SJCRH30 (cell line): ENCODE measurements around the gene ATP11A. TPM values are rescaled to one million over a fixed set of nuclear protein-coding genes. Genes with fewer than 3 reads are reported as not detected.

ENCODE experiments used
- DNase-seq, 2 experiments: peaks; one replicate each; pipeline ENCODE4 v3.0.0-alpha.2; 2015 to 2020
- H3K27ac ChIP-seq: fragments of 250-450 bp; sonication (Bioruptor Pico); 2 replicates; pipeline ENCODE4 v1.5.1; 2020; ENCODE audit warnings: mild to moderate bottlenecking, moderate library complexity
- H3K27me3 ChIP-seq: fragments of 250-450 bp; sonication (Bioruptor Pico); 2 replicates; pipeline ENCODE4 v1.5.1; 2020; ENCODE audit warnings: mild to moderate bottlenecking, moderate library complexity
- H3K36me3 ChIP-seq: fragments of 250-450 bp; sonication (Bioruptor Pico); 2 replicates; pipeline ENCODE4 v1.5.1; 2020; ENCODE audit warnings: mild to moderate bottlenecking, moderate library complexity
- H3K4me1 ChIP-seq: fragments of 250-450 bp; sonication (Bioruptor Pico); 2 replicates; pipeline ENCODE4 v1.5.1; 2020; ENCODE audit warnings: mild to moderate bottlenecking, moderate library complexity
- H3K4me3 ChIP-seq: fragments of 250-450 bp; sonication (Bioruptor Pico); 2 replicates; pipeline ENCODE4 v1.5.1; 2020; ENCODE audit warnings: mild to moderate bottlenecking, moderate library complexity
- H3K9me3 ChIP-seq: fragments of 250-450 bp; sonication (Bioruptor Pico); replicated peaks from 2 replicates; pipeline ENCODE4 v1.5.1; 2020; ENCODE audit warnings: mild to moderate bottlenecking, moderate library complexity
- total RNA-seq: library from RNA; depleted of rRNA; stranded (reverse); fragments of >200 nt; shearing (Covaris generic); gene quantifications from 2 replicates; pipeline ENCODE4 v1.2.3, GENCODE V29; 2014

The ATP11A gene
- total RNA-seq, 1 experiment from 2014 or later = 14.2 TPM

DNA sequence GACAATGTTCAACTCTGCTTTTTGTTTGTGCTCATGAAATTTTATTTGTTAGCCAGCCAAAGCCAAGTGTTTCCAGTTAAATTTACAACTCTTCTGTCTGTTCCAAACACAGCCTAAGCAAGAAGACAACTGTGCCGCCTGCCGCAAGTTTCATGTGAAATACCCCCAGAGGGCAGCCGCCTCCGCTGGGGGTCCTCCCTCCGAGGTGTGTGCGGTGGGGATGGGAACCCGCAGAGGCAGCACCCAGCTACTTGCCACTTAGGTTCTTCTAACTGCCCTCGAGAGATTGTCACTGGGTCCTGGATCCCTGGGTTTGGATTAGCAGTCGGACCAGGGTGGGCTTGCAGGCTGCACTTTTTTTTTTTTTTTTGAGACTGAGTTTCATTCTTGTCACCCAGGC lies 28.5 kb downstream of the ATP11A start:
- no peaks in the 10 kb centered on the region for H3K9me3 ChIP-seq
- no peaks in the 10 kb centered on the region for H3K27me3 ChIP-seq
- peaks cover 7% of the 10 kb centered on the region for H3K4me1 ChIP-seq
- no peak for DNase-seq
- no peaks in the 10 kb centered on the region for H3K36me3 ChIP-seq
- no peak overlapping the region for H3K27ac ChIP-seq
- no peak overlapping the region for H3K4me3 ChIP-seq

DNA sequence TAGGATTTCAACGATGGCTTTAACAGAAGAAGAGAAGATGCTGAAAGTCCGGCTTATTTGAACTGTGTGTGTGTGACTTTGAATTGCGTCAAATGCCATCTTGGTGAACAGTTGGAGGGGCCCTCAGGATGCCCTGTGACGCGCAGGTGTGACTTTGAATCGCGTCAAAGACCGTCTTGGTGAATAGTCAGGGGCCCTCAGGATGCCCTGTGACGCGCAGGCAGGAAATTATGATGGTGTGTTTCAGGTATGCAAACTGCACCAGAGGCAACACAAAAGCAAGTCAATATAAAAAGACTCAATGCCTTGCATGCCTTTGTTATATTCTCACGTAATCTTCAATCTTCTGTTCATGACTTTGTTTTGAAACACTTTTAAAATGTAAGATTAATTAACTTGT lies 29.2 kb downstream of the ATP11A start:
- H3K36me3 ChIP-seq = no peaks in the 10 kb centered on the region
- no peak for DNase-seq
- peaks cover 7% of the 10 kb centered on the region for H3K4me1 ChIP-seq
- H3K27ac ChIP-seq = no peak overlapping the region
- H3K9me3 ChIP-seq = no peaks in the 10 kb centered on the region
- no peak overlapping the region for H3K4me3 ChIP-seq
- H3K27me3 ChIP-seq = no peaks in the 10 kb centered on the region

DNA sequence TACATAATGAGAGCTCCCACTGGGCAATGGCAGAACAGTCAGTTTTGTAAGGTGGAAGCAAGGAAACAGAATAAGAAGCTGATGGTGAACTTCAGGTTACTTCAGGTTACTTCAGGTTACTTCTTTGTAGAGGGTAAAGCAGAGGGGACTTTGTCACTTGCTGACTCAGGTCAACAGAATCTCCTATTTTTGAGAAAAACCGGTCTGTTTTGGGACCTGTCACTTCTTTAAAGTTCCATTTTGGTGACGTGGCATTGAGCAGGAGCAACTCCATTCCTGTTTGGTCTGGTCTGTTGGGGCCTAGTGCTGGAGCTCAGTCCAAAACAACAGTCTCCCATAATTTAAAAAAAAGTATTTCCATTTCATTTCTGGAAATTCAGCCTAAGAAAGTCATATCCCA lies 29.7 kb downstream of the ATP11A start:
- H3K4me3 ChIP-seq = no peak overlapping the region
- no peaks in the 10 kb centered on the region for H3K36me3 ChIP-seq
- DNase-seq = no peak
- peaks cover 7% of the 10 kb centered on the region for H3K4me1 ChIP-seq
- no peaks in the 10 kb centered on the region for H3K9me3 ChIP-seq
- no peaks in the 10 kb centered on the region for H3K27me3 ChIP-seq
- H3K27ac ChIP-seq = no peak overlapping the region

DNA sequence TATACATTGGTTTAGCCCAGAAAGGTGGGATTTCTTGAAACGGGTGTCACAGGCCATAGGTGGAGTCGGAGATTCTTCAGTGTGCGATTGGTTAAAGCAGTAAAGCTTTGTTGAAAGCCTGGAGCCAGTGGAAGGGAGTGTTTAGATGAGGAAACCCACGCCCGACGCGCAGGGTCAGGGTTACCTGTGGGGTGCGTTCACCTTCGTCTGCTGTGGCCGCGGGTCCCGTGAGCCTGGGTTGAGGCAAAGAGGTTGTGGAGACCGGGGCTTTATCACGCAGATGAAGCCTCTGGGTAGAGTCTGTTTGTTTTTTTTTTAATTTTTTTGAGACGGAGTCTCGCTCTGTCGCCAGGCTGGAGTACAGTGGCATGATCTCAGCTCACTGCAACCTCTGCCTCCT lies 30.4 kb downstream of the ATP11A start:
- H3K36me3 ChIP-seq = no peaks in the 10 kb centered on the region
- H3K4me3 ChIP-seq = no peak overlapping the region
- no peaks in the 10 kb centered on the region for H3K27me3 ChIP-seq
- no peak overlapping the region for H3K27ac ChIP-seq
- no peak for DNase-seq
- H3K4me1 ChIP-seq = peaks cover 13% of the 10 kb centered on the region
- no peaks in the 10 kb centered on the region for H3K9me3 ChIP-seq

DNA sequence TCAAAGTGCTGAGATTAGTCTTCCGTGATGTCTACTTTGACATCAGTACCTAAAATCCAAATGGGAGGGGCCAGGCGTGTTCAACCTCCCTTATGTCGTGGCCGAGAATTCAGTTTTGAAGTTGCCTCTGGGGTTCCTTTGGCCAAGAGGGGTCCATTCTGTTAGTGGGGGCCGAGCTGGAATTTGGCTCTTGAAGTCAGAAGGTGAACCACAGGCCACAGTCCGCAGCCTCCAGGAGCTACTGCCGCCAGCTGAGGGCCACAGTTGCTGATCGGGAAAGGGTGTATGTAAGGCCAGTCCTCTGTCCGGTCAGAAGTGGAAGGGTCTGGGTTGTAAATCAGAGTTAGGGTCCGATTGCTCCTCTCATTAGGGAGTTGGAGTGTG lies 31.0 kb downstream of the ATP11A start:
- no peak for DNase-seq
- no peak overlapping the region for H3K4me3 ChIP-seq
- H3K27me3 ChIP-seq = no peaks in the 10 kb centered on the region
- no peaks in the 10 kb centered on the region for H3K9me3 ChIP-seq
- no peak overlapping the region for H3K27ac ChIP-seq
- H3K36me3 ChIP-seq = no peaks in the 10 kb centered on the region
- H3K4me1 ChIP-seq = peaks cover 19% of the 10 kb centered on the region

DNA sequence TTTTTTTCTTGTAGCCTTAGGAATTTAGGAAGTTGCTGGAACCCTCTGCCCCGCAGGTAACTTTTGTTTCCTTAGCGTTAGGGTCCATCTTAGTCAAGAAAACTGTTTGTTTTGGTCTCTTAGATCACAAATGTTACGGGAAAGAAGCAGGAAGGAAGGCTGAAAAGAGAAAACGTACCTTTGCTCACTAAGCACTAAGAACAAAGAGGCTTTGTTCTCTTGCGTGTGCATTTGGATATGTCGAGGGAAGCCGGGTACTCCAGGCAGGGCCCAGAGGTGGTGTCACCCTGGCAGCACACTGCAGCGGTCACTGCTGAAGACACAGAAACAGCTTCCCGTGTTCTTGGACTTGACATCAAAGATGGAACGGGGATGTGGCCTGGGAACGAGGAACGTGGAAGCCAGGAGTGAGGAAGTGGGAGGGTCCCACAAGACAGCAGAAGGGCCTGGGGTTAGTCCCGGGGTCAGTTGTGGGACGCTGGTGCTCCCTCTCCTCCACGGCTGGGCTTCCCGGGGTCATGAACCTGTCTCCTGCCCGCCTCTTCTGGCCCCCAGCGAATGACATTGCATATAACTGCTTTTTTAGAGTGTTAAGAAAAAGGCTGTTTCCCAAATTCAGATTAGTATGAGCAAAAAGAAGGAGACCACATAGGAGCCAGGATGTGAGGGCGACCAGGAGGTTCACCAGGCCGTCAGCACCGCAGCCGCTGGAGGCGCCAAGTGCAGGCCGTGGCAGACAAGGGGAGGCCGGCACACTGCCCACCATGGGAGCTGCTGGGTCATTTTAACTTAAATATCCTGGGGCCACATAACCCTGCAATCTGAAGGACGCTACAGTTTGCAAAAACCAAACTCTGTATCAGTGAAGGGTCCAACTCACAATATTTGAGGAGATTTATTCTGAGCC lies 31.6 kb downstream of the ATP11A start:
- DNase-seq = no peak
- Histone ChIP-seq H3K27ac (no peak overlapping the region), H3K36me3 (no peaks in the 10 kb centered on the region), H3K4me3 (no peak overlapping the region), H3K27me3 (no peaks in the 10 kb centered on the region), H3K4me1 (peaks cover 19% of the 10 kb centered on the region), H3K9me3 (no peaks in the 10 kb centered on the region)

DNA sequence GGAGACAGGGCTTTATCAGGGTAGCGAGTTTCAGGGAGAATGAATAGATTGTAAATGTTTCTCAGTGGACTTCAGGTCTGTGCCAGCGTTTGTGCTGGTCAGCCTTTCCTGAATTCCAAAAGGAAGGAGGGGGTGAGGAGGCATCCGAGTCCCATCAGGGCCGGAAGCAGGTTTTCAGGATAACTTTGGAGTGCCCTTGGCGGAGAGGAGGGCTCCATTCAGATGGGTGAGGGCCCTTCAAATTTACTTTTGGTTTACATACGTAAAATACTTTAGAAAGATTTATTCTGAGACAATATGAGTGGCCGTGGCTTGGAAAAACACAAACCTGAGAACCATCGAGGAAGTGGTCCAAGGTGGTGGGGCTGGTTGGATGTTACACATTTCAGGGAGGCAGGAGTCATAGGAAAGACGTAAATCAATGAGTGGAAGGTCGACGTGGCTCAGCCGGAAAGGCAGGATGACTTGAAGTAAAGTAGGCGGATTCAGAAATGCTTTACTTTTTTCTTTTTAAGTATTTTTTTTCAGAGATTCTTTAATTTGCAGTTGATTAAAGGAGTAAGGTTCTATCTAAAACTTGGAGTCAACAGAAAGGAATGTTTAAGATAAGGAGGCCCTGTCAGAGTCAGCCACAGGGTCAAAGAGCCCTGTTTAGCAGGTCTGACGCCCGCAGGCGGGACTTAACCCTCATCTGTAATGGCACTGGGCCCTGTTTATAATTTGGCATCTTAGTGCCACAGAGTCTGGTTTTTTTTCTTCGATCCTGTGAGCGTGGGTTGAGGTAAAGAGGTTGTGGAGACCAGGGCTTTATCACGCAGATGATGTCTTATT lies 32.8 kb downstream of the ATP11A start:
- peaks cover 19% of the 10 kb centered on the region for H3K4me1 ChIP-seq
- no peaks in the 10 kb centered on the region for H3K36me3 ChIP-seq
- H3K27me3 ChIP-seq = no peaks in the 10 kb centered on the region
- no peak overlapping the region for H3K4me3 ChIP-seq
- no peak for DNase-seq
- H3K9me3 ChIP-seq = no peaks in the 10 kb centered on the region
- H3K27ac ChIP-seq = no peak overlapping the region

DNA sequence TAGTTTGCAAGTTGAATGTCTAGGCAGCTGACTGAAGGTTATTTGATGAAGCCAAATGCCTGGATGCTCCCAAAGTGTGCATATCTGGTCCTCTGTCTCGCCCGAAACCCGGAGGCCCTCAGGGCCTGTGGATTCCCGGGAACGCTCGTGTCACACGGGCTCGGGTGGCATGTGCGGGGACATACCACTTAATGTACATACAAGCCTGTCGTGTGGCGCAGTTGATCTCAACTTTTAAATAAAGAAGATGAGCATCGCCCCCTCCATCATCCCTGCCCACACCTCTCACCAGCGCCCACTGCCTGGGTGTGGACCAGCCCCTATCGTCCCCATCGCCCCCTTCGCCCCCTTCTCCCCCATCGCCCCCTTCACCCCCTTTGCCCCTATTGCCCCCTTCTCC lies 33.9 kb downstream of the ATP11A start:
- no peaks in the 10 kb centered on the region for H3K9me3 ChIP-seq
- no peaks in the 10 kb centered on the region for H3K27me3 ChIP-seq
- H3K4me1 ChIP-seq = peaks cover 19% of the 10 kb centered on the region
- no peak overlapping the region for H3K4me3 ChIP-seq
- H3K36me3 ChIP-seq = no peaks in the 10 kb centered on the region
- no peak for DNase-seq
- no peak overlapping the region for H3K27ac ChIP-seq

DNA sequence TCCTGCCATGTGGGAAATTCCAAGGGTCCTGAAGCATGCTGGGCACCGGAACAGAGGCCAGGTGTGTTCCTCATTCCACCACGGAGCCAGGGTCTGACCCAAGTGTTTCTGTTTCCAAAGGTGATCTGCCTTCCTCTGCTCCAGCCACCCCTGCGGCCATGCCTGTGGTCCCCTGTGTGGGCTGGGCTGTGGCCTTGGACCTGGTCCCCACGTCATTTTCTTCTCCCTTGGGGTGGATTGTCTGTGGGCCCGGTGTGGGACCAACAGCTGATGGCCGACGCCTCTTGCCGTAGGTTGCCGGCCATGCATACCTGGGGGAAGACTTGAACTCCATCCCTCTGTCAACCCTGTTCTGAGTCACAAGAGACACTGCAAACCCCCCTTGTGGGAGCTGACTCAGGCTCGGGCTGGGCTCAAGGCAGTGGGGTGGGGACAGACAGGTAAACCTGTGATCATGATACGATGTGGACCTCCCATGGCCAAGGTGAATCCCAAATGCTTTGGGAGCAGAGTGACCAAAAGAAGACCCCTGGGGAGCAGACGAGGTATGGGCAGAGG lies 35.0 kb downstream of the ATP11A start:
- H3K27me3 ChIP-seq = no peaks in the 10 kb centered on the region
- H3K36me3 ChIP-seq = no peaks in the 10 kb centered on the region
- no peak overlapping the region for H3K27ac ChIP-seq
- H3K4me1 ChIP-seq = peaks cover 19% of the 10 kb centered on the region
- no peaks in the 10 kb centered on the region for H3K9me3 ChIP-seq
- DNase-seq = no peak
- no peak overlapping the region for H3K4me3 ChIP-seq

DNA sequence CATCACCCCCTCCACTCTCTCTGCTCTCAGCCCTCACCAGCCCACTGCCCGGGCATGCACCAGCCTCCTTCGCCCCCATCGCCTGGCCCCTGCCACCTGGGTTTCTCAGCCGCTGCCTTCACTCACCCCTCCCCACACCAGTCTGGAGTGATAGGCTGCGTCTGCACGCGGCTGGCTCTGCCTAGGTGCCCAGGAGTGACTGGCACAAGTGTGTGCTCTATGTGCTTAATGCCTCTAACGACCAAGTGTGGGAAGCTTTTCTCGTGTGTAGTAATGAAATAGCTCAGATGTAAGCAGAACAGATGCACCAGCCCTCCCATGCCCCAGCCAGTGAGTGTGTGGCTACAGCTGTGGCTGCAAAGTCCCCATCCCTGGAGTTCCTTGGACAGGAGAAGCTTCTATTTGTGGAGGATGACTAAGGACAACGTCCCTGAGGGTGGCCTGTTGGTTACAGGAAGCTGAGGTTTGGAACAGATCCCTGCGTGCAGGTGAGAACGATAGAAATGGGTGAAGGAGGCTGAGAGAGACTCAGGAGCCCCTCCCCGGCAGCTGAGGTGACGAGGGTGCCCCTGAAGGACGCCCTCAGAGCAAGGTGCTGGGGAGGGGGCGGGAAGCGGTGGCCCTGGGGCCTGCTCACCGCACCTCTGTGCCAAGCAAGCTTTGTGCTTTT lies 35.6 kb downstream of the ATP11A start:
- H3K4me1 ChIP-seq = peaks cover 19% of the 10 kb centered on the region
- H3K27me3 ChIP-seq = no peaks in the 10 kb centered on the region
- peak; percentile 48 to 50 for DNase-seq
- no peak overlapping the region for H3K4me3 ChIP-seq
- no peaks in the 10 kb centered on the region for H3K9me3 ChIP-seq
- H3K36me3 ChIP-seq = no peaks in the 10 kb centered on the region
- H3K27ac ChIP-seq = no peak overlapping the region

DNA sequence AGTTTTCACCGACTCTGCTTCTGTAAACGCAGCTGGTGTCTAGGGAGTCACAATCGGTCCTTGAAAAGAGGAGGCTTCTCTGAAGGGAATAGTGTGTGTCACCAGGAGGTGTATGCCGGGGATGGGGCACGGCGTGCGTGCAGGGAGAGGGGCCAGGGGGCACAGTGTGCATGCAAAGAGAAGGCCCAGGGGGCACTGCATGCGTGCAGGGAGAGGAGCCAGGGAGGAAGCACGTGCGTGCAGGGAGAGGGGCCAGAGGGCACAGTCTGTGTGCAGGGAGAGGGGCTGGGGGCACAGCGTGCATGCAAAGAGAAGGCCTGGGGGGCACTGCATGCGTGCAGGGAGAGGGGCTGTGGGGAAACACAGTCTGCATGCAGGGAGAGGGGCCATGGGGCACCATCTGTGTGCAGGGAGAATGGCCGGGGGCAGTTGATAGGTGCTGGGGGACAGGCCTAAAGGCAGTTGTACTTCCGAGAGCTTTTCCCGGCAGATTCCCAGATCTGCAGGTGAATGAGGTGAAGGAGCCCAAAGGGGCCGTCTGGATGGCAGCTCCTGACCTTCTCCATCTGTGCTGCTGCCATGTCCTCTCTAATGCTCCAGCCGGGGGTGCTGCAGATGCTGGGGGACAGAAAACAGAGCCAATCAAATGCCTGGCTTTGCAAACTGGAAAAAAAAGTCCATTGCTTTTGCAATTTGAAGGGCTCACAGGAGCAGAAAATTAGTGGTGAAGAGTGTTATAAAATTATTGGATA lies 36.4 kb downstream of the ATP11A start:
- Histone ChIP-seq H3K4me3 (no peak overlapping the region), H3K9me3 (no peaks in the 10 kb centered on the region), H3K27ac (no peak overlapping the region), H3K36me3 (no peaks in the 10 kb centered on the region), H3K4me1 (peaks cover 19% of the 10 kb centered on the region), H3K27me3 (no peaks in the 10 kb centered on the region)
- DNase-seq = no peak

DNA sequence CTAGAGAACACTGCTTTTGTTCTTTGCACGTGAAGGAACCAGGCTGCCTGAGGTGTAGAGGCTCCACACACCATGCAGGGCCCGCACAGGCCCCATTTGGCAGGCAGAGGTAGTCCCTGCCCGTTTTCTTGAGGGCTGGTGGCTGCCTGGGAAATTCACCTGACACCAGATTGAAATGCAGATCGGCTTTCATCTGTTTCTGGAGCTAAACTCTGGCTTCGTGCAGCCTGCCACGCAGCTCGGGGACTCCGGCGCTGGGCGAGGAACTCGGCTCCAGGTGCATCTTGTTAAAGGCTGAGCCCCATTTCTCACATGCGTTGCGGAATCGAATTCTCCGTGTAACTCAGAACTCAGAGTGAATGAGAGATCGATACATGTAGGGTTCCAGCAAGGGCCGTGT lies 37.7 kb downstream of the ATP11A start:
- peaks cover 16% of the 10 kb centered on the region for H3K4me1 ChIP-seq
- no peaks in the 10 kb centered on the region for H3K36me3 ChIP-seq
- H3K27ac ChIP-seq = no peak overlapping the region
- DNase-seq = no peak
- no peak overlapping the region for H3K4me3 ChIP-seq
- no peaks in the 10 kb centered on the region for H3K9me3 ChIP-seq
- H3K27me3 ChIP-seq = no peaks in the 10 kb centered on the region

DNA sequence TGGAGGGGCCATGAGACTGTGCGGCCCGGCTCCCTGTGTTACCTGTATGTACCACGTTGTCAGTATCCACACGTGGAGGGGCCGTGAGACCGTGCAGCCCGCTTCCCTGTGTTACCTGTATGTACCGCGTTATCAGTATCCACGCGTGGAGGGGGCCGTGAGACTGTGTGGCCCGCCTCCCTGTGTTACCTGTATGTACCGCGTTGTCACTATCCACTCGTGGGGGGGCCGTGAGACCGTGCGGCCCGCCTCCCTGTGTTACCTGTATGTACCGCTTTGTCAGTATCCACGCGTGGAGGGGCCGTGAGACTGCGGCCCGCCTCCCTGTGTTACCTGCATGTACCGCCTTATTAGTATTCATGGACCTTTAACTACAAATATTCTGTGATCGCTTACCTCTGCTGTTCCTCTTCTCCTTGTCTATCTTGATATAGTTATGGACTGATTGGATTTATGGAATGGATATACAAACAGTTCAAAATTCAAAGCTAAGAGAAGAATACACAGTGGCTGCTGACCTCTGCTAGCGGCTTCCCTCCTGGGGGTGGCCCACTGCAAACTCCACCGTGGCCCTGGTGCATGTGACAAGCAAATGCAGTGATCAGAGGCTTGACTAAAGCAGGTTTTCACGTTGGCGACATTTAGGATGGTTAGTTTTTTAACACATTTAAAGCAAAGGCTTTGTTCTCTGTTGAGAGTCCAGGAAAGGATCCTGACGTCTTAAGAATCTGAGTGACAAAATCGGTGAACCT lies 38.7 kb downstream of the ATP11A start:
- DNase-seq = no peak
- no peaks in the 10 kb centered on the region for H3K9me3 ChIP-seq
- H3K4me3 ChIP-seq = no peak overlapping the region
- H3K27me3 ChIP-seq = no peaks in the 10 kb centered on the region
- H3K27ac ChIP-seq = no peak overlapping the region
- H3K36me3 ChIP-seq = no peaks in the 10 kb centered on the region
- peaks cover 19% of the 10 kb centered on the region for H3K4me1 ChIP-seq

DNA sequence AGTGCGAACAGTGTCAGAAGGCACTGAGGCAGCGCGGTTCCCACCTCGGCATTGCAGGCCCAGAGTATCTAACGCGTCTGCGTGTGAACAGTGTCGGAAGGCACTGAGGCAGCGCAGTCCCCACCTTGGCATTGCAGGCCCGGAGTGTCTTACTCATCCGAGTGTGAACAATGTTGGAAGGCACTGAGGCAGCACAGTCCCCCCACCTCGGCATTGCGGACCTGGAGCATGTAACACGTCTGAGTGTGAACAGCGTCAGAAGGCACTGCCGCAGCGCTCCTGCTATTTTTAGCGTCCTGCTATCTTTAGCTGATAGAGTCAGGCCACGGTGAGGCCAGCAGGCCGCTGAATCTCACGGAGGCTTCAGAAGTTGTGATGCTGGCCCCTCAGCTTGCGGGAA lies 39.6 kb downstream of the ATP11A start:
- Histone ChIP-seq H3K36me3 (no peaks in the 10 kb centered on the region), H3K9me3 (no peaks in the 10 kb centered on the region), H3K27me3 (no peaks in the 10 kb centered on the region), H3K27ac (no peak overlapping the region), H3K4me1 (peaks cover 27% of the 10 kb centered on the region), H3K4me3 (no peak overlapping the region)
- no peak for DNase-seq
